NCI-H1436 treated with DMSO at 0.1 percent for 48 hours (cell line): ENCODE results near the gene NDRG3.
"Not testable (repeated sequence)": the region's sequence is repeated elsewhere in the genome, so short reads cannot be mapped to it uniquely, and the experiment has no call there.

ENCODE experiments used
- DNase-seq: peaks from one replicate; lab custom pipeline; 2025; lab: John Stamatoyannopoulos, UW

NDRG3 gene

DNA sequence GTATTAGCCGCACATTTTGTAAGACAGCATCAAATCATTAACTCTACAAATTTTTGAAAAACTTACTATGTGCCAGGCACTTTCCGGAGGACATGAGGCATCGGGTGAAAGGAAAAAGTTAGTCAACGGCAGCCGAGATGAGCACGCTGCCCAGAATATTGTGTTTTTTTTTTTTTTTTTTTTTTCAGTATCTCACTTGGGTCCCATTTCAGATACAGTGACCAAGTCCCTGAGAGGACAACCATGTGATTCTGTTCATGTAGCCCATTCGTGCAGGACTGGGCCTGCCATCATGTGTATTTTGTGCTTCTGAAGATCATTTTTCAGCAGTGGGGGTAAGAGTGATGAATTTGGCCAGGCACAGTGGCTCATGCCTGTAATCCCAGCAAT, 101.2 kb downstream of the NDRG3 start:
- DNase-seq, result no peak

DNA sequence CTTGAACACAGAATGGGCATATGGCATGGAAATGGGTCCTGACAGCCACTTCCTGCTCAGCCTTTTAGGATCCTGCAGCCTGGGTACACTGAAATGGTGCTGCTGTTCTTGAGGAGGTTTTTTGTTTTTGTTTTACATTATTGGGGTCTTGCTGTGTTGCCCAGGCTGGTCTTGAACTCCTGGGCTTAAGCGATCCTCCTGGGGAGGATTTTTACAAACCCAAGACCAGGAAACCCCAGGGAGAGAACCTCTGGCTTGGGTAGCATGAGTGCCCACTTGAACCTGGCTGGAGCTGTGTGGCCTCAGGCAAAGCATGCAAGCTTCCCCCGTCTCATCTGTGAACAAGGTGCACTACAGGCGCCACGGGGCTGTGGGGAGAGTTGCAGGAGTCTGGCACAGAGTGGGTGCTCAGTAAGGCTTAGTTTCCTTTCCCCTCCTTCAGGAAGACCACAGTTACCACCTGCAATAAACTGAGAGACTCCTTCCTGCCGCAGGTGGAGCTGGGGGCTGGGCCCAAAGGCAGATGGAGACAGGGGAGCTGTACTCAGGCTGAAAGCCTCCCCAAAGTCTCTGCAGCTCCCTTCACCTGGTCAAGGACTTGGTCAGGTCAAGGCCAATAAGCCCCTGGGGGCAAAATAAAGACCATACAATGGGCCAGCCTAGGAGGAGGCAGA, 101.7 kb downstream of the NDRG3 start:
- no peak for DNase-seq

DNA sequence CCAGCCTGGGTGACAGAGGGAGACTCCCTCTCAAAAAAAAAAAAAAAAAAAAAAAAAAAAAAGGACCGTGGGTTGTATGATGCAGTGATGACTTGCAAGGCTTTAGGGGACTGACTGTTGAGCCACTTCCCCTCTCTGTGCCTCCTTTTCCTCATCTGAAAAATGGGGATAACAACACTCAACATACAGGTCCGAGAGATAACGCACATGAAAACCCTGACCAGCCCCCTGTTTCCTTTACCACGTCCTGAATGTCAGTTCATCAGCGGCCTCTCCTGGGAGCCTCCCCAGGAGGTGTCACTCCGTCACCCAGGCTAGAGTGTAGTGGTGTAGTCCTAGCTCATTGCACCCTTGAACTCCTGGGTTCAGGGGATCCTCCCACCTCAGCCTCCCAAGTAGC, 103.8 kb downstream of the NDRG3 start:
- DNase-seq, result no peak

DNA sequence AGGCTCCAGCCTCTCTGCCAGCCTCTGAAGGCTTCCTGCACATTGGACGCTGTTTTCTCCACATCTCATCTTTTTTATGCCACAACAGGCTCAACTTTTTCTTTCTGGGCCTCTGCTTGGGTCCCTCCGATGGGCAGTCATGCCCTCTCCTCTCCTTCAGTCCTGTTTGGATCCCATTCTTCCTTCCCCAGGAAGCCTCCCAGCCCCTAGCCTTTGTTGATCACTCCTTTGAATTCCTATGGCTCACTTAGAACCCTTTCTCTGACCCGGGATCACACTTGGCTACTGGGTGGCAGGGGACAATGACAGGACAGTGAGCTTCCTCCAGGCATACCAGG, 104.4 kb downstream of the NDRG3 start:
- no peak for DNase-seq

DNA sequence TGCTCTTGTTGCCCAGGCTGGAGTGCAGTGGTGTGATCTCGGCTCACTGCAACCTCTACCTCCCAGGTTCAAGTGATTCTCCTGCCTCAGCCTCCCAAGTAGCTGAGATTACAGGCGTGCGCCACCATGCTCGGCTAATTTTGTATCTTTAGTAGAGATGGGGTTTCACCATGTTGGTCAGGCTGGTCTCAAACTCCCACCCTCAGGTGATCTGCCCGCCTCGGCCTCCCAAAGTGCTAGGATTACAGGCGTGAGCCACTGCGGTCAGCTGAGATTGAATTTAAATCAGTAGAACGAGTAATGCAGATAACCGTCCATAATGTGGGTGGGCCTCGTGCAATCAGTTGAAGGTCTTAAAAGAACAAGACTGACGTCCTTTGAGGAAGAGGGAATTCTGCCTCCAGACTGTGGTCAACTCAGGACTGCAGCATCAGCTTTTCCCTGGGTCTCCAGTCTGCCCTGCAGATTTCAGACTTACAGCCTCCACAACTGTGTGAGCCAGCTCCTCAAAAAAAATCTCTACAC, 107.0 kb downstream of the NDRG3 start:
- DNase-seq, result not testable (repeated sequence)

DNA sequence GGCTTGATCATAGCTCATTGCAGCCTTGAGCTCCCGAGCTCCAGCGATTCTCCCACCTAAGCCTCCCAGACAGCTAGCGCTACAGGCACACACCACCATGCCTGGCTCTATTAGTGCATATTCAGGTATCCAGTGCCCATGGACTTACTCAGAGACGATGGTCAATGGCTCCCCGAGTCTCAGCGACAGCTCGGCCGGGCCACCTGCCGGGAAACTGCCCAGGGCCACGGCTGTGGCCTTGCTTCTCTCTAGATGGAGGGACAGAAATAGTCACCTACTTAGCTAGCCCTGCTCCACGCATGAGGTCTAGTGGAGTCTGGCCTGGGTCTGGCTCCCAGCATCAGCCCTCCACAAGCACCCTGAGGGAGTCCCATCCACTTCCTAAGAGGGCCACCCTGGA, 111.5 kb downstream of the NDRG3 start:
- DNase-seq, result no peak

DNA sequence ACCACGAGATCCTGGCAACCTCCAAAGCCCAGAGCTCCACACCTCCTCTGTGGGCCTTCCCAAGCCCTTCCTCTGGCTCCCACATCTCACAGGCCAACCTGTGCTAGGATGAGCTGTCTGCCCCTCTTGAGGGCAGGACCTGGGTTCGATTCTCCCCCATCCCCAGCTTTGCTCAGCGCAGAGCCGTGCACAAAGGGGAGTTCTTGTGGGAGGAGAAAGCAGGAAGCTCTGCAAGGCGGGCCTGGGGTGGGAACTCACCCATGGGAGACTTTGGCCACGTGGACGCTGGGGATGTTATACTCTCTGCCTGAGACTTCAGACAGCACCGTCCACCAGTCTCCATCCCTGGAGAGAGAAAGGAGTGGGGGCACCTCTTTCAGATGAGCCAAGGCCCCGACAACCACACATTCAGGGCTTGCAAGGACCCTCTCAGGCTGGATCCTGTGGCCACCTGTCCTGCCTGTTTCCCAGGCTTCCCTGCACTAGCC, 112.6 kb downstream of the NDRG3 start:
- no peak for DNase-seq

DNA sequence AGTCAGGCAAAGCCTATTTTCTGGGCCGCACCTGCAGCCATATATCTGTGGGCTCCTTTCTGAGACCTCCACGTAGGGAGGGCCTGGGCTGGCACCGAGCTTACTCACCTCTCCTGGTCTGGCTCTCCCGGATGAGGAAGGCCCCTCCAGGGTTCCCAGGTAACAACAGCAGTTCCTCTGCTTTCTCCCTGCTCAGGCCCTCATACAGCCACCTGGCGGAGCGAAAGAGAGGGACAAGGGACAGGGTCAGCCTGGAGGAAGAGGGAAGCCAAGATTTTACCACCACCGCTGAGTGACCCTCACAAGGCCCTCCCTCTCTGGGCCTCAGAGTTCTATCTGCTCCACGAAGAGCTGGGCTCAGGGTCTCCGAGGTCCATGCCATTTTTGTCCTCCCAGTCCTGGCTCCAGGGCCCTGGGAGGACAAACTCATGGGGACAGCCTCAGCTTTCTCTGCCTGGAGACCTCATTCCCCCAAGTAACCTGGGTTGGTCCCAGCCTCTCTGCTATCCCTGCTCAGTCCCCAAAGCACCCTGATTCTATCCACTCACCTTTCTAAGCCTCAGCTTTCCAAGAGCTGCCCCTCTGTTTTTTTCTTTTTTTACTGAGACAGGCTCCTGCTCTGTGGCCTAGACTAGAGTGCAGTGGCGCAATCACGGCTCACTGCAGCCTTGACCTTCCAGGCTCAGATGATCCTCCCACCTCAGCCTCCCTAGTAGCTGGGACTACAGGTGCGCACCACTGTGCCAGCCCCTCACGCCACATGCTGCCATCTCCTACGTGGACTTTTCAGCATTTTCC, 113.2 kb downstream of the NDRG3 start:
- no peak for DNase-seq

DNA sequence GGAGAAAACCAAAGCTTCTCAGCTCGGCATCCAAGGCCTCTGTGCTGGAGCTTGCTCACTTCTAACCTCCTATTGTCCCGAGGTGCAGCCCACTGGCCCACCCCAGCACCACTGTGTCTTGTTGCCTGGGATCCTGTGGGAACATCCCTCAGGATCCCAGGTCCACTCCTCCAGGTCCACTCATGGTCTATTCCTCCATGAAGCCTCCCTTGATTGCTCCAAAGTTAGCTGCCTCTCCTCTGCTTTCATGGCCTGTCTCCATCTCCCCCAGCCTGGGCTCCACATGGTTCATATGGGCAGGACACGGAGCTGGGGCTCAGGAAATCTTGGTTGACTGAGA, 113.8 kb downstream of the NDRG3 start:
- DNase-seq, result no peak

DNA sequence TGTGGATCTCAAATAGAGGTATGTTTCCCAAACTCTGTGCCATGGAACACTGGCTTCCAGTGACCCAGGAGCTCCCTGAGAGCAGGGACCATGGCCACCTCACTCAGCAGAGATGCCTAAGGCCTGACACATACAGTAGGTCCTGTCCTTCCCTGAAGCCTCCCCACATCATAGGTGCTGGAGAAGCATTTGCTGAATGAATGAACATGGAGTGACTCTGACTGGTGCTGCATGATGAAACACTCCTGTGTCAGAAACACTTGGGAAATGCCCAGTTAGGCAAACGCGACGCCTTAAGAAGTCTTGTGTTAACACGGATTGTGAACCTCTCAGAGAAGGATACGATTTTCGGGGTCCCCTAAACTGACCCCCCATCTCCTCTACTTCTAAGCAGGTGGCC, 114.2 kb downstream of the NDRG3 start:
- no peak for DNase-seq

DNA sequence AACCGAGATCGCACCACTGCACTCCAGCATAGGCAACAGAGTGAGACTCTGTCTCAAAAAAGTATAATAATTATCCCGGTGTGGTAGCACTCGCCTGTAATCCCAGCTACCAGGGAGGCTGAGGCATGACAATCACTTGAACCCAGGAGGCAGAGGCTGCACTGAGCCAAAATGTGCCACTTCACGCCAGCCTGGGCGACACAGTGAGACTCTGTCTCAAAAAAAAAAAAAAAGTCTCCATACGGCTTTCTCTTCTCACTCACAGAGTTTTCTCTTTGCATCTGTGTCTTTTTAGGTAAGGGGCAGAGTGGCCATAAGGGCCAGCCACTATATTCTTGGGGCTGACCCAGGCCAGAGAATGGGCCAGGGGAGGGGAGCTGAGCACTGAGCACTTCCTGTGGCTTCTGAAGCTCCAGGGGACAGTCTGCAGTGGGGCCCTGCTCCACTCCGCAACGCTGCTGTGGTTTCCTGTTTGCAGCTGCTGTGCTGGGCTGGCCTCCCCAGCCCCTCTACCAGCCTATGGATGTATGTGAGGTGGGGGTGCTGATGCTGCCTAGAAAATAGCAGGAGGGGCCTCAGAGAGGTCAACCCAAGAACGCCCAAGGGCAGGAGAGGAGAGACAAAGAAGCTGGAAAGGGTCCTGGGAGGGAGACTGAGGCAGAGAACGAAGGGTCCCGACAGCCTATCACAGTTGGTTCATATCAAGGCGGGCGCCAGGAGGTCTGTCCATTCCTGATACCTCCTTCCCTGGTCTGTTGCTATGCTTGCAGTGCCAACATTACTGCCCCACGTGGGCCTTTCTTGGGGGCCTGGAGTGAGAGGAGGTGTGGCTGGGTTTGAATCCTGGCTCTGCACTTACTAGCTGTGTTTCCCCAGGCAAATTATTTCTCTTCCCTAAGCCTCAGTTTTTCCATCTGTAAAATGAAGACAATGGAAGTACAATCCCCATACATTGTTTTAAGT, 115.9 kb downstream of the NDRG3 start:
- DNase-seq, result no peak

DNA sequence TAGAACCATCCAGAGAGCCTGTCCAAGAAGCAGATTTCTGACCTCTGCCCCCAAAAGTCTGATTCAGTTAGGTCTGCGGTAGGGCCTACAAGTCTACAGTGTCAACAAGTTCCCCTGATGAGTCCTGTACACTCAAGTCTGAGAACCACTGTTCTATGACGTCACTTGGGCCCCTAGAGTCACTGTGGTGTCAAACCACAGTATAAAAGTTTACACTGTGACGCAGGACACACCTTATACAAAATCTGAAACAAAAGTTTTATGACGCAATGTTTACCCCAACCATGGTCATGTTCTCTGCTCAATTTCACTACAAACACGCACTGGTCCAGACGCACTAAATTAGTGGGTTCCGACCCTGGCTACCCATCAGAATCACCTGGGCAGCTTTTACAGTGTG, 117.8 kb downstream of the NDRG3 start:
- DNase-seq, result no peak

DNA sequence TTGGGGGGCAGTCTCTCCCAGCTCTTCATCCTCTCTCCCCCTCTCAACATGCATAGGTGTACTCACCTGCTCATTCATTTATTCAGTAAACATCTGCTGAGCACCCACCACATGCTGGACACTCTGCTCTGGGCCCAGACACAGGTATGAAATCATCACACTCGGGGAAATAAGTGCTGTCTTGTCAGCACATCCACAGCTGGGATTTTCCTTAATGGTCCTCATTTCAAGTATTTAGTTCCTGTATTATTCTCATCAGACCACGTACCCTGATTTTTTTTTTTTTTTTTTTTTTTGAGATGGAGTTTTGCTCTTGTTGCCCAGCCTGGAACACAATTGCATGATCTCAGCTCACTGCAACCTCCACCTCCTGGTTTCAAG, 121.0 kb downstream of the NDRG3 start:
- DNase-seq, result no peak

DNA sequence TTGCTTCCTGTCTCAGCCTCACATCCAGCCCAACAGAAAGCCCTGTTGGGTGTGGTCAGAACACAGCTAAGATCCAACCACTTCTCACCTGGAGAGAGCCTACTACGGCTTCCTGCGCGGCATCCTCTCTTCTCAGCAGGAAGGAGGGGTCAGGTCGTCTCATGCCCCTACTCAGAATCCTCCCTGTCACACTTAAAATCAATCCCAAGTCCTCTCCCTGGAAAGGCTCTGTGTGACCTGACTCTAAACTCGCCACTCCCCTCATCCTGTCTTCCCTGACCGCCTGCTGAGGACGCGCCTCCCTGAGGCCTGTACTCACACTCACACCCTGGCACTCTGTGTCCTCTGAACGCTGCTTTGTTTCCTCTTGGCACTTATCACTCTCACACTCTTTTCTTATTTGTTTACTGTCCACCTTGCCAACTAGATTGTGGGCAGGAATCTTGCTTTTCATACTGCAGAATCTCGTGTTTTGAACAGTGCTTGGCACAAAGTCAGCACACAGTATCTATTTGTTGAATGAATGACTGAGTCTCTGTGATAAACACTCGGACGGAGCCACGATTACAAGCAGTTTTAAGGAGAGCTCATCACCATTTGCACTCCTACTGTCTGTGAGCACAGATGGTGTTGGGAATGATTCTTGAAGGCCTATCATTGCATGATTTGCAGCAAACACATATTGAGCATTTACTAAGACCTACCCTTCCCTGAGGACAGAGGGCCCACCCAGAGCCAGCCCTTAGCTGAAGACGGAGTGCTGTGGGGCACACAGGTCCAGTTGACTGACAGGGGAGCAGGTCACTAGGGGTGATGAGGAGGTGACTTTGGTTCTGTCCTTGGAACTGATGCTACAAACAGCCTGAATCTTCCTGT, 121.6 kb downstream of the NDRG3 start:
- no peak for DNase-seq

DNA sequence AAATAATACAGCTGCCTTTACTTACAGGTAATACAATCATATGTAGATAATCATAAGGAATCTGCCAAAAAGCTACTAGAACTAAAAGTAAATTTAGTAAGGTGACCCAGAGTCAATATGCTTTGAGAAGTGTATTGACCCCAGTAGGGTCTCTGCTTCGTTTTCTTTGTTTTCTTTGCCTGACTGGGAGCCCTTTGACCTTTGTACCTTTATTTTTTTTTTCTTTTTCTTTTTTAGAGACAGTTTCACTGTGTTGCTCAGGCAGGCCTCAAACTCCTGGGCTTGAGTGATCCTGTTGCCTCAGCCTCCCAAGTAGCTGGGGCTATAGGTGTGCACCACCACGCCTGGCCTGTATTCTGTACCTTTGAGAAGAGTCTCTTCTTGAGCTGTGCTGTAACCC, 122.4 kb downstream of the NDRG3 start:
- no peak for DNase-seq

DNA sequence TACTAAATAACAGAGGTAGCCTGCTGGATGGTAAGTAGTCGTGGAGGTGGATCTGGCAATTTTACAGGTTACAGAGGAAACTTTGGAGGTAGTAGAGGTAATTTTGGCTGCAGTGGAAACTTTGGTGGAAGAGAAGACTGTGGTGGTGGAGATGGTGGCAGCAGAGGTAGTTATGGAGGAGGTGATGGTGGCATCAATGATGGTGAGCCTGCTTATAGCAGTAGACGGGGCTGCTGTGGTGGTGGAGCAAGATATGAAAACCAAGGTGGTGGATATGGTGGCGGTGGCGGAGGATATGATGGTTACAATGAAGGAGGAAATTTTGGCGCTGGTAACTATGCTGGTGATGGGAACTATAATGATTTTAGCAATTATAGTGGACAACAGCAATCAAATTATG, 125.0 kb downstream of the NDRG3 start:
- no peak for DNase-seq

DNA sequence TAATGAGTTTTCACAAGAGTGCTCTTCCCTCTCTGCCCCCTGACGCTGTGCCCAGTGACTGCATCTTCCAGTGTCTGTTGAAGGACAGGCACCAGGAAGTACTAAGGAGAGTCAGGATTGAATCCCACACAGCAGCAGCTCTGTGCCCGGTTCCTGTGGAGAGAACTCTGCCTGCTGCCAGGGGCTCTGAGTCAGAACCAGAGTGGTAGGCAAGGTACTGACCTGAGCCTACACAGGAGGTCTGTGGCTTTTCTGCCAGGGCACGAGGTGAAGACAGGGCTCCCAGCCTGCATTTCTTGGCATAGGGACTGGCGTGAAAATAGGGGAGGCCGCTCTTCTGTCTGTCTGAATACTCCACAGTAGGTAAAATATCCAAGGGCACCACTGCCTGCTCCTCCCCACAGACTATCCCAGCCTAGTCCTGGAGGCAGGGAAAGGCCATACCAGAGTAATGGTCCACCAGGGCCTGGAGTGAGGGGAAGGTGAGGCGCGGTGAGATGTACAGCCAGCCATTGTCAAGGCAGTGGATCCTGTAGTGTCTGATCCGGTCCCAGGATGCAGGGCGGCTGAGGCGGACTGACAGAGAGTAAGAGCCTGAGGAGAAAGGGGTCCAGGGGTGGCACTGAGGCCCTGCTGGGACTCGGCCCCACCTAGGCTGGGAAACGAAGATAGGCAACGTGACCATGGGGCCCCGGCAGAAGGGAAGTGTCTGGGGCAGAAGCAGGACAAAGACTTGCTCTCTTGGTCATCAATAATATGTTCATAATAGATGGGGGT, 130.9 kb downstream of the NDRG3 start:
- no peak for DNase-seq

DNA sequence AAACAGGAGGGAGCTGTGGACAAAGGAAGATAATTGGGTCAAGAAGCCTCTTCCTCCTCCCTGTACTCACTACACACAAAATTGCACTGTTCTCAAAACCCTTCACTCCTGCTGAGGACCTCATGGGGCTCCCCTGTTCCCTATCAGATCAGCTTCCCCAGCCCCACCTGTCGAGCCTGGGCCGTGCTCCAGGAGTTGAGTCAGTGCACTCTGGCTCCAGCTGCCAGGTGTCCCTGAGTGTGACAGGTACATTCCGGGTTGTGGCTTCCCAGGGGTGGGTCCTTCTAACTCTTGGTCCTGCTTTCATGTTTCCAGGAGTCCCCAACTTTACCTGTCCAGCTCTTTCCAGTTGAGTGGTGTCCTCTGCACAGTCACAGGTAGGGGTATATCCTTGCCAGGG, 131.9 kb downstream of the NDRG3 start:
- no peak for DNase-seq

DNA sequence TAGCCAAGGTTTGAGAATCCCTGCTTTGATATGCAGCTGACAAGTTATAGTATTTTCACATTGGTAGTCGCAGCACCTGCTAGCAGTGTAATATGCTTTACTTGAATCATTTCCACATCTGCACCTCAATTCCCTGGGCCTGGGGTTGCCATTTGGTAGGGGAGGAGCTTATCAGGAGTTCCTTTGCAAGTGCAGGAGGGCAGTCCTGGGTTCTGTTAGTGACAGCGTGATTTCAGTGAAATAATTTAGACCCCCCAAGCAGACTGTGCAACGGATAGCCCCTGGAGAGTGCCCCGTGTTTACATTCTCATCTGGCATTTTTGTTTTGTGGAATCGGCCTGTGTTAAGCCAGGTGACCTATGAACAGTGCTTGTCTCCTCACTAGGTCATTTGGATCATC, 134.3 kb downstream of the NDRG3 start:
- DNase-seq, result no peak

DNA sequence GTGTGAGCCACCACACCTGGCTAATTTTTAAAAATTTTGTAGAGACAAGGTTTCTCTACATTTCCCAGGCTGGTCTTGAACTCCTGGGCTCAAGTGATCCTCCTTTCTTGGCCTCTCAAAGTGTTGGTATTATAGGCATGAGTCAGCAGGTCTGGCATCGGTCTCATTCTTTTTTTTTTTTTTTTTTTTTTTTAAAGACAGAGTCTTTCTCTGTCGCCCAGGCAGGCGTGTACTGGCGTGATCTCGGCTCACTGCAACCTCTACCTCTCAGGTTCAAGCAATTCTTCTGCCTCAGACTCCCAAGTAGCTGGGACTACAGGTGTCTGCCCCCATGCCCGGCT, 137.5 kb downstream of the NDRG3 start:
- not testable (repeated sequence) for DNase-seq
